Activated CD4-positive, CD25-positive, alpha-beta regulatory T cell (primary cell): ENCODE results near the gene NME9.
A peak's percentile ranks its signal among the peaks of the same experiment; 100 is the strongest.

Experiments
- DNase-seq, 4 experiments: peaks; one replicate each; lab custom pipeline; 2025; lab: John Stamatoyannopoulos, UW

NME9 gene

DNA sequence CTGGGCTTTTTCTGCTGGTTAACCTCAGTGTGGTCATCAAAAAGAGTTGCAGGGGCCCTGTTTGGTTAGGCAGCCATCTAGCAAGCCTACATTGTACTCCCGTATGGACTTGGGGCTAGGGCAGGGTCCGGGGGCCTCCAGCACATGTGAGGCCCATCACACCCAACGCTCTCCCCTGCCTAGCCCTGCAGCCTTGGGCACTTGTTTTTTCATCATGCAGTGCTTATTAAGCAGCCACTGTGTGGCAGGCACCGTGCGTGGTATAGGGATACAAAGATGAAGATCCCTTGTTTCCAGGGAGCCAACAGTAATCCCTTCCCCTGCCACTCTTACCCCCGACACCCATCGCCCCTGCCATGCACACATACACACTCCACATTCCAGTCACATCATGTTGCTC is 32.9 kb upstream of the NME9 start:
- DNase-seq, result no peak

DNA sequence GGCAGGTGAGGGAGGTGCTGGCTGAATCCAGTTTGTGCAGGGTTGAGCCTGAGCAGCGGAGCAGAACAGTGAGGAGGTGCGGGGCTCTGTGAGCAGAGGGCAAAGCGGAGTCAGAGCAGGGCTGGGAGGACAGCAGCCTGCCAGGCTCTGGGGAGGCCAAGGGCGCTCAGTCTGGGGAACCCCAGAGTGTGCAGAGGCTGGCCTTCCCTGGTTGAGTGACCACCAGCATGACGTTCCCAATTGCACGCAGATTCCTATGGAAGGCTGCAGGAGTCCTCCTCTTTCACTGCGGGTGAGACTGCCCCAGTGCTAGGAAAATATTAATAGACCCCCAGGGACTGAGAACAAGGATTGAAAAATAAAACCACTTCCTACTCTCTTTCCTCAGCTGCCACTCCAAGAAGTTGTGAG is 31.9 kb upstream of the NME9 start:
- no peak for DNase-seq

DNA sequence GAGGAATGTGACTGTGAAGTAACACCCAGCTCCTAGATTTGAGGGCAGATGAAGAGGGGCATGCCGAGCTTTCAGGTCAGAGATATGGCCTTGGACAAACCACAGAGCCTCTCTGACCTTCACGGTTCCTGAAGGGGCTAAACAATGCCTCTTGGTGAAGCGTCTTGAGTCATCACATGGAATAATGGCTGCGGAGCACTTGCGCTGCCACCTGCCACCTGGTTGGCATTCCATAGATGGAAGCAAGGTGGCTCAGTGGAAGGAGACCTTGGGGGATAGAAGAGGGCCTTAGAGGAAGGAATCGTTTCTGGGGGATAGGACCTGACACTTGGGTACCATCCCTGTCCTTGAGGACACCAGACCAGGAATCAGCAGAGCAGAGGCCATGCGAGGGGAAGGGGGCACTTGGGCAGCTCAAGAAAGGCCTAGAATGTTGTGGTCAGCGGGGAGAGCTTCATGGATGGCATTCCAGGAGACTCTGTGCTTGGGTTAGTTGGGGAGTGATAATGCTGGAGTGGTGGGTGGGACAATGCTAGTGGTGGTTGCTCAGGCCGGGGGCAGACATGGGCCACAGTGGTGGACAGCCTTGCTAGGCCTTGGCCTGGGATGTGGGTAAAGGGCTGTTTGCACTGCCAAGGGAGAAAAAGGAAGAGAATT is 31.3 kb upstream of the NME9 start:
- DNase-seq, result no peak

DNA sequence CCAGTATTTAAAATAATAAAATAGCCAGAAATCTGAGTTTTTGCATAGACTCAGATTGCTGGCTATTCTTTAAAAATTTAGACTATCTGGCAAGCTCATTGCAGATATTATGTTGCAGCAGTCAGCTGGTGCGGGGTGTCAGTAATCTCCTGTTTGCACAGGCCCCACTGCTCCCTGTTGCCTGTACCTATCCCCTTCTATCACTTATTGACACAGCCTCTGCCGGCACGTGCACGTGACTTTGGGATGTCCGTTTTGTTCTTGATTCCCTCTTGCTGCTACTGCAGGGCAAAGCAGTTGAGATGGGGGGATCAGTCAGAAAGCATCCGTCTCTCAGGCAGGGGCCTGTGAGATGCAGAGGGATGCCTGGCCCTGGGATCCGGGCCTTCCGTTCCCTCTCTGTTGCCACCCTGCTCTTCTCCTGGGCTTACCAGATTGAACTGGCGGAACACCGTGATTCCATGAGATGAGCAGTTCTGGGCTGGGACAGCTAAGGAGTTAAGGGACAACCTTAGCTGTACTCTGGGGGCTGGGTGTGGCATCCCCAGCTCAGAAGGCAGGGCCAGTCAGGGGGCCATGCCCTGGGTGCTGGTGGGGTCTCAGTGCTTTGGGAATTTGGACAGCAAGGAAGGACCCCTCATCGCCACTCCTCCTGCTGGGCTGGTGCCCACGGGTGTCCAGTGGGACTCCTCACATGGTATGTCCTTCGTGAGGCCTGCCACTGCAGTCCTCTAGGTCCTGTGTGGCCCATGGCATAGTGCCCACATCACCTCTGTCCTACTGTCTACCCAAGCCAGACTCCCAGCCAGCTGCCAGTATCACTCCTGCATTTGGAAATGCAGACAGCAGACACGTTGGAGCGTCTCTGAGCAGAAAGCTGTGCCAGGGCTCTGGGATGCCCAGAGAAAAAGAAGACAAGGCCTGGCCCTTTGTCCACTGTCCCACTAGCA is 30.5 kb upstream of the NME9 start:
- DNase-seq, result no peak

DNA sequence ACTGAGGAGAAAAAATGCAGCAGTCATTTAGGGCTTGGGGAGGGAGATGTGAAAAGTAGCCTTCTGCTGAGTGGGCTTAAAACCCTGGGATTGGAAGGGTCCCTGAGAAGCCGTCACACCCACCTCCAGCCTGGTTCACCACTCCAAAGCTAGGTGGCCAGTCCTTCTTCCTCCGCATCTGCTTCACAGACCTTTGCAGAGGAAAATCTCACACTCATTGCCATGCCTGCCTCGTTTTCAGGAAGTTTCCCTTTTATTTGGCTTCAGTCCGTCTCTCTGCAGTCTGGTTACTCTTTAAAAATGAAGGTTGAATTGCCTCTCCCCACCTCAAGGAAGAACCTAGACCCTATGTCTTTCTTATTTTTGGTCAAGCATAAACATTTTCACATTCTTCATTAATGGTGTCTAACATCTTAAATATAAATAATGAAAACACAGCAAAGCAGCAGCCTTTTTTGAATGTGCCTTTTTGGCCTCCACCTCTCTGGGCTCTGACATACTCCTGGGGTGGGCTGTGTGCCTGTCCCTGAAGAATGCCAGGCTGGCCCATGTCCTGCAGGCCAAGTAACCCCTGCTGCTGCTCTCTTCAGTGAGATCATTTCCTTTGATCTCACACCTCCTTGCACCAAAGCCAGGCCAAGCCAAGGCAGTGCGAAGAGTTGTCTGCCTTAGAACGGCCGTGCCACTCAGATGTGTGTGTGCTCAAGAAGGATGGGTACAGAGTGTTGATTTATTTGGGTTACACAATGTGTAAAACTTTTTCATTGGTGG is 29.7 kb upstream of the NME9 start:
- DNase-seq, result no peak

DNA sequence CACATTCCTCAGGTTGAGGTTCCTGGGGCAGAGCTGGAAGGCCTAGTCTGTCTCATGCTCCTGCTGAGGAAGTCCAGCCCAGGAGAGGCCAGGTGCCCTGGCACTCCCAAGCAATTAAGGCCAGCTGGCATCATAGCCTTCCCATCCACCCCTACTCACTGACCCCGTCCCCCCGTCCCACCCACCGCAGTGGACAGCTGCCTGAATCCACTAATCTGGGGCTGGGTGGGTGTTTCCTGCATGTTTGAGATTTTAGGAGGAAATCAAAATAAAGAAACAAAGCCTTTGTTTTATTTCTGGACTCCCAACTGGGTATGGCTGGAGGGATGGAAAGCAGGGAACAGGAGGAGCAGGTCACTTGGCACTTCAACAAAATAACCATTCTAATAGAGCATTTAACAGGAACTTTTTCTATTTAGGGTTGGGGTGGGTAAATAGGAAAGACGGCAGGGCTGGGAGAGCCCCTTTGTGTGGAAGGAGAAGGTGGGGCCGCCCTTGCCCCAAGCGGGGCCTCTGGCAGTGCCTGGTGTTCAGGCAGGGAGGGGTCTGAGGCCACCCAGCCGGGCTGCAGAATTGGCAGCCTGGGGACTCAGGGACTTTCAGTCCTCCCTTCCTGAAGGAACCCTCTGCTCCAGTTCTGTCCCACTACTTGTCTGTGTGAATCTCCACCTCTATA is 27.2 kb upstream of the NME9 start:
- no peak for DNase-seq

DNA sequence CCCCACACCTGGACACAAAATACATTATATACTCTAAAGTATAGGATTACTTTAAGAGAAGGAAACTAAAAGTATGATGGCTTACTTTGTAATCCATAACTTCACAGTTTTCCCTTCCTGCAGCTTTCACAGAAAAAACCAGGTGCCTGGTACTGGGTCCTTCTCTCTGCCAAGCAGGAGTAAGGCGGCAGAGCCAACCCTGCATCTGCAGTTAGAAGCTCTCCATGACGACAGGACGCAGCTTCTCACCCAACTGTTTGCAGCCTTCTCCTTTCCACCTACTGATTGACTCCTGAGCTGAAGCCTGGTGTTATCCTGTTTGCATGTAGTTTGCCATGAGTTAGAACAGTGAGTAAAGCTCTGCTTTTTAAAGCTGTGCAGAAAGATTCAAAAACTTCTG is 25.4 kb upstream of the NME9 start:
- no peak for DNase-seq

DNA sequence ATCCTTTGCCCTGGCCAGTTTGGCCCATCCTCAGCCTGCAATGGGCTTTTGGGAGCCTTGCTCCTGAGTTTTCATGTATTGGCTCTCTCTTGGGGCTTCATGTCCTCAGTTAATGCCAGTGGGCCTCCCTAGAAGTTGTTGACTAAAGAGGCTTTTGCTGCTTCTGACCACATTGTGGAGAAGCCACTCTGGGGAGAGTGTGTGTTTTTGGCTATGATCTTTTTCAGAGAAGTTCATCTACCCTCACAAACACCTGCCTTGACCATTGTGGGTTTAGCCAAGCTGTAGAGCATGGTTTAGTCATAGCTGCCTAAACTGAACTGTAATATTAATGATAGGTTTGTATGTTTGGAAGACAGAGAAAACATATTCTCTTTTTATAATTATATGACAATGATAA is 24.7 kb upstream of the NME9 start:
- DNase-seq, result no peak

DNA sequence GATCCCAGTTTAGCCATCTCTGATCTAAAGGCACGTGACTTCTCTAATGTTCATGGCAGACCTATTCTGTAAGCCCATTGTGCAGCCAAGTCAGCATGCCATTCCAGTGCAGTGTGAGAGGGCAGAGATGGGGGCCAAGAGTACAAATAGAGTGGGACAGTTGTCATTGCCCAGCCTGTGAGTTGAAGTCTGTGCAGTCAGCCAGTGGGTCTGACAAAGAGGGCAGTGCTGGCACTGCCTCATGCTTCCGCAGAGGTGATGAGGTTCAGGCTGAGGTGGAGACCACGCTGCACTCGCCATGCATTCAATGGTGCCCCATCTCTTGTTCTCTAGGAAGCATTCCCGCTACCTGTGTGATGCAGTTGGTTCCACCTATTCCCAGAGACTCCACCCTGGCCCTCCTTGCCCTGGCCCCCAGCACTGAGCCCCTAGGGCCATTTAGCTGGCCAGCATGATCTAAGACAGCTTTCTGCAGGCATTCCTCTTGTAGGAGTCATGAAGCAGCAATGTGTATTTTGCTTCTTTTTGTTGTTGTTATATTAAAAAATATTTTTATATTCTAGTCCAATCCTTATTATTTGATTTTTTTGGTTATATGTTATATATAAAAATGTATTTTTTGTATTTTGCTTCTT is 22.4 kb upstream of the NME9 start:
- no peak for DNase-seq

DNA sequence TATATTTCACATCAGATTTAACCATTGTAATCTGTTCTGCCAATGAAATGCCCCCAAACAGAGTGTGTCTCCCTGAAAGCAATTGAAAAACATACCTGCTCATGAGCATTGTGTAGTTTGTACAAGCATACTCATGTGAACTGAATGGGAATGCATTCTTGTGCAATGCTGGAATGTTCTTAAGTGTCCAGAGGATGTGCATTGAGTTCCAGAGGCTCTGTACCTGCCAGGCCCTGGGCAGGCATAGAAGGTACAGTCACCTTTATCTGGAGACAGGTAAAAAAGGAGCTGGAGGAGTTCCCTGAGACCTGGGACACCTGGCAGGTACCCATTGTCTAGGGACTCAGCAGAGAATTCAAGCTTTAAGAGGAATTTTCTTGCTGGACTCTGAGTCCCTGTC is 21.5 kb upstream of the NME9 start:
- no peak for DNase-seq

DNA sequence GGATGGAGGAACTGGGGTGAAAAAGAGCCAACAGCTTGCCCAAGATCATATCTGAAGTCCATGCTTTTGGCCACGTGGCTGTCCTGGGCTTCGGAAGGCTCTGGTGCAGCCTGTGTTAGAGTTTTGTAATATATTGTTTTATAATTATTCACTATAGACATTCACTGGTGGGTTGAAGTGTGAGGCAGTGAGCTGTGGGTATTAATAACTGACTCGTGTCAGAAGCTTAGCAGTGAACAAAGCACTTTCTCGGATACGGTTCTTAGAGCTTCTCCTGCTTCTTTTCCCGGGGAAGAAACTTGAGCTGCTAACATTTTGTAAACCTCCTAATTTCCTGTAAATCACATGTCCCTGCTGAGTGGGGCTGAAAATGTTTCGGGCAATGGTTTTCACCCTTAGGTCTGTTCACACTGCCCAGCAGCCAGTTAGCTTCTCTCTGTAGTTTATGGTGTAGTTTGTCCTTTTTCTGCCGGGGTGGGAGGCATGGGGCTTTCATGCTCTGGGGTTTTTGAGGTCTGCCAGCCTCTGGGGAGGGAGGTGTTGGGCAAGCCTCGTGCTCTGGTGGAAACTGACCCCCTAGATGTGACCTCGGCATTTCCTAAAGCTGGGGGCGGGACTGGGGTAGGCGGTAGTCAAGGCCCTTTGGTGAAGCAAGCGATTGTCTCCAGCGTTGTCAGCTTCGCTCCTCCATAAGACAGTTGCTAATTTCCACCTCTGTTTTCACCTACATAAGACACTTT is 20.4 kb upstream of the NME9 start:
- no peak for DNase-seq

DNA sequence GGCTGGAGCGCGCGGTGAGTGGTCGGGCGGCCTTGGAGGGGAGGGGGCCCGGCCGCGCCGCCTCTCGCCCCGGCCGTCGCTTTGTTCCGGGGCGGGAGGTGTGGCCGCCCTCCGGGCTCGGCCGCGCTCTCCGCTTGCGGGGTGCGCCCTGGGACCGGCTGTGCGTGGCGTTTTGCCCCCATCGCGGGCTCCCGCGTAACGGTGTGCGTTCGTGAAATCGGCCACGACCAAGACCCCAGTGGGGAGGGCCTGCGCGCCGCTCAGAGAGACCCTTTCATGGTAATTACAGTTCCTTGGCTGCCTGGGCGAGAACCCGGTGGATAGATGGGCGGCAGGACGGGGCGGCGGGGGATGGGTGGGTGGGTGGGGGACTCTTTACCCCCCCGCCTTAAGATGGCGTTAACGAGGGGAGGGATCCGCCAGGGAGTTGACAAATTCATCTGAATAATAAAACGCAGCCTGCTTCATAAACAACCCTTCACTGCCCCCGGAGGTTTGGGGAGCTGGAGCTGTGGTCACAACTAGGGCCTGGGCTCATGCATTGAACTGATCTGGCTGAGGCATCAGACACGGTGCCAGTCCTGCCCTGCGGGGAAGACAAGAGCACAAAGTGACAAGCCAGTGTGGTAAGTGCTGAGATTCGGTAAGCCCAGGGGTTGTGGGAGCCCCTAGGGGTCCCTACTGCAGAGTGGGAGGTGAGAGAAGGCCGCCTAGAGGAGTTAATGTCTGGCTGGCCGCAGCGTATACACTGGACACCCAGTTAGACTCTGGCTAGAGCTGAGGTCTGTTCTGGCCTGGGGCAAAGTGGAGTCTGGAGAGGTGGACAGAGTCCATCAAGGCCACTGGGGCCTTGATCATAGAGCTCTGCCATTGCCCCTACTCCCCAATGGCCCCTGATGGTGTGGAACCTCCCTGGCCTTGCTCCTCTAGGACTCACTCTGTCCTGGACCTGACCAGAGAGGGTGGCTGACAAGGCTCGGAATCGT is 19.4 kb upstream of the NME9 start:
- DNase-seq, result no peak

DNA sequence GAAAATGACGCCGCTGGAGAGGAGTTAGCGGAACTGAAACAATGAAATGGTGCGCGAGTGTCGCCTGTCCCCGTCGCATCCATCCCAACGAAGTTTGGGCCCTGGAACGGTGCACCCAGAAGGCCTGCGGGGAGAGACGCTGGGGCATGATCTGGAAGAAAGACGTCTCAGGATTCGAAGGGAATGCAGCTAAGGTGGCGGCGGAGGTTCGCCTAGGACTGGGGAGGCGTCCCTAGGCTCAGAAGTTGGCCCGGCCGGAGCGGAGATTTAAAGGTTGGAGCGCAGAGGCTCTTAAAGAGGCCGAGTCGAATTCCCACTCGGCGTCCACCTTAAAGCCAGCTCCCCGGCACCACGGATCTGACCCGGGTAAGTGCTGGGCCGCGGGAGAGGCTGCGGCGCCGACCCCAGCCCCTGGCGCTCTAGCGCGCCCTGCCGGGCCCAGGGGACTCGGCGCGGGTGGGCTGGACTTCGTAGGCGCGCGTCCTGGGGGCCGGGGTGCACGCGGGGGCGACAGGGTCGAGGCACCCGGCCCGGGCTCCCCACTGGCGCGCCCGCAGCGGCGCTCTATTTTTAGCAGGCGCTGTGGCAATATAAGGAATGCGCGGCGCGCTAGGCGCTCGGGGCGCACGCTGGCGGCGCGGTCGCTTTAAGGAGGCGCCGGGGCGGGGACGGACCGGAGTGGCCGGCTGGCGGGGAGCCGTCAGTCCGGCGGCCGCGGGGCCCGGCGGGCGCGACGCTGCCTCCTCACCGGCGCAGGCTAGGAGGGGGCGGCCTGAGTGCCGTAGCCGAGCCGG is 18.5 kb upstream of the NME9 start, which contains the start of gene MRAS:
TSS of gene MRAS (plus strand) at position 620 of the 794 bp plus-strand sequence. CDS start 24,305 bp downstream, outside the sequence.
- DNase-seq, result peak in 1 of 4 experiments; percentile 10

DNA sequence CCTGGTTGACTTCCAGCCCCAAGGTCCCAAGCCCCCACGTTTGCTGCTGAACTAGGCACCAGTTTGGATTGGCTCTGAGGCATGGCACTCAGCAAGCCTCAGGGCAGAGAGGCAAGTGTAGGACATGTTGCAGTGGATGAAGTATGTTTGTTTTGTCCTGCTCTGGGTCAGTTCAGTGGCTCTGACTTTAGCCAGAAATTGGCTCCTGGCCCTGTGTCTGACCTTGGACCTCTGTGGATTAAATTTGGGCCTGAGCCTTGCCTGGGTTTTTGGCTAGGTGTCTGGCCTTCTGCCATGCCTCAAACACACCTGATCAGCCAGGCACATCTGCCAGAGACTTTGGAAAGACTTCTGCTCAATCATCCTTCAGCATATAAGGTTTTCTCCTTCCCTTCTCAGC is 15.1 kb upstream of the NME9 start:
- DNase-seq, result no peak

DNA sequence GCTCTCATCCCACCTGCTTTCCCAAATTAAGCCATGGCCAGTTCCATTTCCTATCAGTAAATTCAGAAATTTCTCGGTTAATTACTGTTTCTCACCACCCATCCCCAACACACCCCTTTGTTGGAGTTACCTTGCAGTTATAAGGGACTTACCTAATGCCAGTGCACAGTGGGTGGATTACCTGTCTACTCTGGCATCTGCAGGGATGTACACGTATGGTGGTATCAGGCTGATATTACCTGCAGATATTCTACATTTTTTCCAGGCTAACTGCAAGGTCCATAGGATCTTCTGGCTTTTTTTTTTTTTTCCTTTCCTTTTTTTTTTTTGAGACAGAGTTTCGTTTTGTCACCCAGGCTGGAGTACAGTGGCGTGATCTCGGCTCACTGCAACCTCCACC is 10.9 kb upstream of the NME9 start:
- DNase-seq, result no peak

DNA sequence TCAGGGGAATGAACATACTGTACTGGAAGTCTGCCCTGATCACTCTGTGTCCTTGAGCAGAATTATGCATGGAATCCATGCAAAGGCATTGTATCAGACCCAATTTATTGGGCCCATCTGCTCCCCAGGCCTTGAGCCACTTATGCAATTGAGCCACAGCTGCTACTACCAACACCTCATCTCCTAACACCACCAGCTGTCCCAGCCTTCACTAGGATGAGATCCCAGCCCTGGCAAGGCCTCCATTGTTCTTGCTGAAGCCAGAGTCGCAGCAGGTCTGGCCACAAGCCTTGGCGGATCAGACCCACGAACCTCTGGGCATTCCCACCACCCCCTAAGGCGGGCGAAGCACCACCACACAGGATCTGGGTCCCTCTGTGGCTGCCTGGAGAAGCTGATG is 9.2 kb upstream of the NME9 start:
- DNase-seq, result no peak

DNA sequence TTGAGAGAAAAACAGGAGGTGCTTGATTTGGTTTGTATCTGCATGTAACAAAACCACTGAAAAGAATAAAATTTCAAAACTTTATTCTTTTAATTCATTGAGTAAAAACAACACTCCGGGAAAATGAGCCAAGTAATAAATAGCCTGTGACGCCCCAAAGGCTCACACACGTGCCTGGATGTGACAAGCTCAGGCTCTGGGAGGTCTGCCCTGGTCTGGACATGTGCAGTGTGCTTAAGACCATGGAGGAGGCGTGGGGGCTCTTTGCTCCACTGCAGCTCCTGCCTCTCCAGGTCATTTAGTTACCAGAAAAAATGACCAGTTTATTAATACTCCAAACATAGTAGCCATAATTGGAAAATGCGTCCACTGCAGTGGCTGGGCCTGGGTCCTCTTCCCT is 8.6 kb upstream of the NME9 start:
- no peak for DNase-seq

DNA sequence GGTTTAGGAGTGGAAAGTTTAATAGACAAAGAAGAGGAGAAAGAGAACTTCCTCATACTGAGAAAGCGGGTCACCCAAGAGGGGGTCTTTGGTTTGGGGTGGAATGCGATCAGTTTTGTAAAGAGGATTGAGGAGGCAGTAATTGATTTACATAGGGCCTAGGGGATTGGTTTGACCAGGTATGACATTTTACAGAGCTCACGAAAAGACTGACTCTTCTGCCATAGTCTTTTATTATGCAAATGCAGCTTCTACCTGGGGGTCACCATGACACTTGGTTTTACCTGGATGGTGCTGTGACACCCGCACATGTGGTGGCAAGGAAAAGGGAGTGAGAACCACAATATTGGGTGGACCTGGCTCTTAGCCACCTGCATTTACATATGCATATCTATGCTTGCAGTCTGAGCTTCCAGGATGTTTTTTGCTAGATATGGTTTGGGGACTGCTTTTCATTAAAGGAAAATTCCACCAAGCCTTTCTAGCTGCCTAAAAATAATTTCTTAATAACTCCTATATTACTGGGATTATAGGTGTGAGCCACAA is 6.9 kb upstream of the NME9 start:
- DNase-seq, result no peak
